Stimulated activated effector memory CD8-positive, alpha-beta T cell treated with anti-CD3 and anti-CD28 coated beads, Interleukin-12 subunit alpha, Interleukin-12 subunit beta, amount 100 ng/mL, for 72 hours (primary cell): ENCODE data around the gene HMOX1.

Source experiments
- ATAC-seq: fragments of 150-1000 bp; cut with Tn5 transposase; 2 replicates; pipeline ENCODE4 v1.10.0; 2021
- DNase-seq, 2 donors: peaks; one replicate each; pipeline ENCODE4 v3.0.0; 2021 to 2022; ENCODE audit warnings: low spot score in 2 of 2
- H3K27ac Mint-ChIP-seq: one replicate; pipeline ENCODE4 v1.8.0; 2022; ENCODE audit warnings: mild to moderate bottlenecking, mixed read lengths
- H3K36me3 Mint-ChIP-seq: one replicate; pipeline ENCODE4 v1.8.0; 2022; ENCODE audit warnings: mild to moderate bottlenecking, mixed read lengths
- H3K4me1 Mint-ChIP-seq: one replicate; pipeline ENCODE4 v1.8.0; 2022; ENCODE audit warnings: mixed read lengths
- H3K4me3 Mint-ChIP-seq: one replicate; pipeline ENCODE4 v1.8.0; 2022; ENCODE audit warnings: mild to moderate bottlenecking, mixed read lengths
- H3K9me3 Mint-ChIP-seq: one replicate; pipeline ENCODE4 v1.8.0; 2022; ENCODE audit warnings: mixed read lengths

HMOX1 gene

DNA sequence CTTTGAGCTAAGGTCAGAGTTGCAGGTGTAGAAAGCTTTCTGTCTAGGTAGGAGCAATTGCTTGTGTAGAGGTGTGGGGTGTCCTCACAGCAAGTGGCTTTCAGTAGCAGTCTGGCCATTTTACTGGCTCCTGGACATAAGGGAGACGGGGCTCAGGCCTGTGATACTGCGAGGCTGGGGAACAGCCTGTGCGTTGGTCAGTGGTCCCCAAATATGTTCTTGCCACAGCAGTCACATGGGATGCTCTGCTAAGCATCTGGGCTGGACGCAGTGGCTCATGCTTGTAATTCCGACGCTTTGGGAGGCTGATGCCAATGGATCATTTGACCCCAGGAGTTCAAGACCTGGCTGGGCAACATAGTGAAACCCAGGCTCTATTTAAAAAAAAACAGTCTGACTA, 21.0 kb downstream of the HMOX1 start:
- Mint-ChIP-seq H3K9me3 (no peaks in the 10 kb centered on the region), H3K4me3 (peak overlapping the region; percentile 98), H3K4me1 (peaks cover 34% of the 10 kb centered on the region), H3K36me3 (peaks cover 82% of the 10 kb centered on the region), H3K27ac (peak overlapping the region; percentile 99)
- DNase-seq, result no peak
- ATAC-seq, result no peak

DNA sequence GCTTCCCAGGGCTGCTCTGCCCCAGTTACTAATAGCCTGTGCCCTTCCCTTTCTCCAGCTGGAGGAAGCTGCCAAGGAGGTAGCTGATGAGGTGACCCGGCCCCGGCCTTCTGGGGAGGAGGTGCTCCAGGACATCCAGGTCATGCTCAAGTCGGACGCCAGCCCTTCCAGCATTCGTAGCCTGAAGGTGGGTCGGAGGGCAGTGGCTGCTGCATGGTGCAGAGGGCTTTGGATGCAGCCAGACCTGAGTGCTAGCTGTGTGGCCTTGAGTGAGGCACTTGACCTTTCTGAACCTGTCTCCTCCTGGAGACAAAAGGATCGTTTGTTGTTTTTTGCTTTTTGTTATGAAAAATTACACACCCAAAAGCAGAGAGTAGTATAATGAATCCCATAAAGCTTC, 22.5 kb downstream of the HMOX1 start:
- ATAC-seq (no peak), DNase-seq (no peak)
- peak overlapping the region; percentile 82 for H3K27ac Mint-ChIP-seq
- H3K36me3 Mint-ChIP-seq, result peaks cover 97% of the 10 kb centered on the region
- no peak overlapping the region for H3K4me3 Mint-ChIP-seq
- H3K9me3 Mint-ChIP-seq, result no peaks in the 10 kb centered on the region
- H3K4me1 Mint-ChIP-seq, result peaks cover 48% of the 10 kb centered on the region

DNA sequence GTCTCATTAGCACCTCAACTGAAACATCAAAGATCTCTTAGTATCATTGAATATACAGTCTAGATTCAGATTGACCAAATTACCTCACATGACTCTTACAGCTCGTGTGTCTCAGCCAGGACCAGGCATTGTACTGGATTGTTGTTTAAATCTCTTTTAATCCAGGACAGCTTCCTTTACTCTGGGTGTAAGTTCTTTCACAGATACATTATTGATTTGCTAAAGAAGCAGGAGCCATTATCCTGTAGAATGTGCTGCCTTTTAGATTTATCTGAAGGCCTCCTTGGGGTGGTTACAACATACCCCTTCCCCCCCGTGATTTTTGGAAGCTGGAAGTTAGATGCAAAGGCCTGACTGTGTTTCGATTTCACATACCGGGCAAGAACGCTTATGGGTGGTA, 23.3 kb downstream of the HMOX1 start:
- Mint-ChIP-seq H3K36me3 (peaks cover 100% of the 10 kb centered on the region), H3K27ac (no peak overlapping the region), H3K4me1 (peaks cover 51% of the 10 kb centered on the region), H3K9me3 (no peaks in the 10 kb centered on the region), H3K4me3 (no peak overlapping the region)
- no peak for ATAC-seq
- no peak for DNase-seq

DNA sequence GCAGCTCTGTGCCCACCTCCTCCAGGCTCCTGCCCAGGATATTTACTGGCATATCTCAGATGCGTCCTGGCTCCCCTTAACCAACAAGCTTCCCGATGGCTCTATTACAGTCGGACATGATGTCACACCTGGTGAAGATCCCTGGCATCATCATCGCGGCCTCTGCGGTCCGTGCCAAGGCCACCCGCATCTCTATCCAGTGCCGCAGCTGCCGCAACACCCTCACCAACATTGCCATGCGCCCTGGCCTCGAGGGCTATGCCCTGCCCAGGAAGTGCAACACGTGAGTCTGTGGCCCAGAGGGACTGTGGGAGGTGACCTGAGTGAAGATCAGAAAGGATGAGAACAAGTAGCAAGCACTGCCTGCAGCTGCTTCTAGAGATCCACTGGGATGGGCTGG, 25.5 kb downstream of the HMOX1 start:
- peaks cover 57% of the 10 kb centered on the region for H3K4me1 Mint-ChIP-seq
- H3K9me3 Mint-ChIP-seq, result no peaks in the 10 kb centered on the region
- H3K4me3 Mint-ChIP-seq, result no peak overlapping the region
- H3K27ac Mint-ChIP-seq, result no peak overlapping the region
- no peak for ATAC-seq
- no peak for DNase-seq
- H3K36me3 Mint-ChIP-seq, result peaks cover 100% of the 10 kb centered on the region

DNA sequence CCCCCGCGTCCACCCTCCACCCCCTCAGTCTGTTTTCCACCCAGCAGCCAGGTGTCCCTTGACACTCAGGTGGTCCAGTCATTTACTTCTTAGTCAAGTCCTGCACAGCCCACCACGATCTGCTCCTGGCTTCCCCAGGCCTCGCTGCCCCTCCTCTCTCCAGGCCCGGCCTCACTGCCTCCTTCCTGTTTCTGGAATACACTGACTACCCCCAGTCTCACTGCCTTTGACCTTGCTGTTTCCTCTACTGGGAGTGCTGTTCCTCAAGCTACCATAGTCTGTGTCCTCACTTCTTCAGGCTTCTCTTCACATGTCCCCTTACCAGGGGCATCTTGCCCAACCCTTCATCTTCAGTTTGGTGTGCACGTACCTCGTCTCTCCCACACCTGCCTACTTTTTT, 26.5 kb downstream of the HMOX1 start:
- Mint-ChIP-seq H3K4me3 (no peak overlapping the region), H3K27ac (peak overlapping the region; percentile 70), H3K9me3 (no peaks in the 10 kb centered on the region), H3K36me3 (peaks cover 100% of the 10 kb centered on the region), H3K4me1 (peaks cover 57% of the 10 kb centered on the region)
- DNase-seq (no peak), ATAC-seq (no peak)

DNA sequence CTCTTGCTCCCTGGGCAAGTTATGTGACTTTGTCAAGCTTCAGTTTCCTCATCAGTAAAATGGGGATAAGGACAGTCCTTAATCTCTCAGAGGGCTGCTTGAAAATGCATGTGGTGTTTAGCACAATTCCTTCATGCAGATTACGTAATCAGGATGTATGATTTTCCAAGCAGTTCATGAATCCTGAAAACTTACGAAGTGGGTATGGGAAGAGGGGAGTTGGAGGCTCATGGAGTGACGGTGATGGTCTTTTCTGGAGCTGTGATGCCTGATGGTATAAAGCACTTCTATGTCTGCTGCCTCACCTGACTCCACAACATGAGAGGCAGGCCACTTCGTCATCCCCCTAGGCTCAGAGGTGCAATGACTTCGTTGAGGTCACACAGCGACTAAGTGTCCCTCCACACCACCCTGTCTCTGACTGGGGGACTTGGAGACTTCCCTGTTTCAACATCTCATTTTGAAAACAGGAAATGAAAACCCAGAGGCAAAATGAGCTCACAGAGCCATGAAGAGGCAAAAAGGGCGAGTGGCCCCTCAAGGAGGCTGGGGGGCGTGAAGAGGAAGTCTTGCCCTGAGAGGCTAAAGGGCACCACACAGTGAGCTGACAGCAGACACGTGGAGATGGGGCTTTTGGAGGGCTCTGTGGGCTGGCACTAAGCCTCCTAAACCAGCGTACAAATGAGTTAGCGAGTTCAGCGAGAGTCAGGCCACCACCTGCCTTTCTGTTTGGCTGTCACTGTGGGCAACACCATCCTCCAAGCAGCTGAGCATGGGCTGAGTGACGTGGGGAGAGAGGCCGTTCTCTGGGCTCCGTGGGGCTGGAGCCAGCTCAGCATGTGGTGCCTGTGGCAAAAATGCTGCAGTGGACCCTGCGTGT, 29.1 kb downstream of the HMOX1 start:
- Mint-ChIP-seq H3K4me3 (no peak overlapping the region), H3K9me3 (no peaks in the 10 kb centered on the region), H3K4me1 (peaks cover 50% of the 10 kb centered on the region), H3K36me3 (peaks cover 100% of the 10 kb centered on the region), H3K27ac (peak overlapping the region; percentile 70)
- DNase-seq (peak; percentile 19 to 55), ATAC-seq (peak; percentile 89)

DNA sequence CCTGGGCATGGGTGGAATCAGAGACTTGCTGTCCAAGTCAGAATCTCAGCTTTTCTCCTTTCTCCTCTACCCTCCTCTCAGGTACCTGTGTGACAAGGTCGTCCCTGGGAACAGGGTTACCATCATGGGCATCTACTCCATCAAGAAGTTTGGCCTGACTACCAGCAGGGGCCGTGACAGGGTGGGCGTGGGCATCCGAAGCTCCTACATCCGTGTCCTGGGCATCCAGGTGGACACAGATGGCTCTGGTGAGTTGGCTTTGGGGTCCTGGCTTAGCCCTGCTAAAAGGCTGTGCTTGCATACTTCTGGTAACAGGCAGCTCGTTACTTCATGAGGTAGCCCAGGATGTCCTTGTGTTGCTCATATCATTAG, 29.8 kb downstream of the HMOX1 start:
- Mint-ChIP-seq H3K4me1 (peaks cover 50% of the 10 kb centered on the region), H3K9me3 (no peaks in the 10 kb centered on the region), H3K4me3 (peak overlapping the region; percentile 43), H3K36me3 (peaks cover 100% of the 10 kb centered on the region), H3K27ac (peak overlapping the region; percentile 70)
- ATAC-seq (no peak), DNase-seq (no peak)

DNA sequence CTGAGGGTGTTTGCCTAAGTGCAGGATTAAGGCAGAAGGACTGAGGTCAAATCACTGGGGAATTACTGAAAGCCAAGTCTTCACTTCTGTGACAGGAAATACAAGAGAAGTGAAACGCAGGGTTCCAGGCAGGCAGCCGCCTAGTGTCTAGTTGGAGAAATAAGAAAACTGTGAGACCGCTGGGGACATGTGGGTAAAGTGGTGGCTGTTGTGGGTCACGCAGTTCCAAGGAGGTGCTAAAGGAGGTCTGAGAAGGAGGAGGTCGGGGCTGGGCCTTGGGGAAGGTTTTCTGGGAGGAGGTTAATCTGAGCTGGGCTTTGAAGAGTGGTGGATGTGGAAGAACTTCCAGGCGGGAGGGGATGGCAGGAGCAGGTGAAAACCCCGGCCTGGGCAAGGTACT, 30.2 kb downstream of the HMOX1 start:
- DNase-seq, result no peak
- Mint-ChIP-seq H3K4me1 (peaks cover 50% of the 10 kb centered on the region), H3K36me3 (peaks cover 100% of the 10 kb centered on the region), H3K4me3 (peak overlapping the region; percentile 43), H3K27ac (peak overlapping the region; percentile 70), H3K9me3 (no peaks in the 10 kb centered on the region)
- no peak for ATAC-seq

DNA sequence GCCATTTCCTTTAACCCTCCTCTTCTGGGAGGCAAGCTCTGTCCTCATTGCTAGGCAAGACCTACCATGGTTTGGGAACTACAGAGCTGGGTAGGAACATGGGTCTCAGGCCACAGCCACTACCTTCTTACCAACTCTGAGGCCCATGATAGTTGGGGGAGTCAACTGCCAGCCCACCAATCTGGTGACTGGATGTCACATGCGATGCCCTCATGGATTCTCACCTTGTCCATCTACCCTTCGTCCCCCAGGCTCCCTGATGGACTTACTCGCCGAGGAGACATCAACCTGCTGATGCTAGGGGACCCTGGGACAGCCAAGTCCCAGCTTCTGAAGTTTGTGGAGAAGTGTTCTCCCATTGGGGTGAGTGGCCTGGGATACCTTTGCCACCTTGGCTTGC, 32.7 kb downstream of the HMOX1 start:
- Mint-ChIP-seq H3K27ac (peak overlapping the region; percentile 26), H3K36me3 (peaks cover 100% of the 10 kb centered on the region), H3K4me3 (no peak overlapping the region), H3K9me3 (no peaks in the 10 kb centered on the region), H3K4me1 (peaks cover 25% of the 10 kb centered on the region)
- DNase-seq (no peak), ATAC-seq (no peak)

DNA sequence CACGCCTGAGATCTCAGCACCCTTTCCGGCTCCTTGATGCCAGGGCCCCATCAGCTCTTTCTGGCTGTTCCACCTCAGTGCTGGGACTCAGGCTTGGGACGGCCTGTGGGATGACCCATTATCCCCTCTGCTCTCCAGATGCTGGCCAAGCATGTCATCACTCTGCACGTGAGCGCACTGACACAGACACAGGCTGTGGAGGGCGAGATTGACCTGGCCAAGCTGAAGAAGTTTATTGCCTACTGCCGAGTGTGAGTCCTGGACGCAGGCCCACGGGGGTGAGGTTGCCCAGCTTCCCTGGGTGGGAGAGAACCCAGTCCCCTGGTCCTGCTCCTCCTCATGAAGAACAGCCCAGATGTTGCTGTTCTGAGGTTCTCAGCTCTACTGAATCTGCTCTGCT, 36.7 kb downstream of the HMOX1 start:
- Mint-ChIP-seq H3K4me3 (no peak overlapping the region), H3K27ac (no peak overlapping the region), H3K4me1 (no peaks in the 10 kb centered on the region), H3K36me3 (peaks cover 100% of the 10 kb centered on the region), H3K9me3 (no peaks in the 10 kb centered on the region)
- ATAC-seq (no peak), DNase-seq (no peak)

DNA sequence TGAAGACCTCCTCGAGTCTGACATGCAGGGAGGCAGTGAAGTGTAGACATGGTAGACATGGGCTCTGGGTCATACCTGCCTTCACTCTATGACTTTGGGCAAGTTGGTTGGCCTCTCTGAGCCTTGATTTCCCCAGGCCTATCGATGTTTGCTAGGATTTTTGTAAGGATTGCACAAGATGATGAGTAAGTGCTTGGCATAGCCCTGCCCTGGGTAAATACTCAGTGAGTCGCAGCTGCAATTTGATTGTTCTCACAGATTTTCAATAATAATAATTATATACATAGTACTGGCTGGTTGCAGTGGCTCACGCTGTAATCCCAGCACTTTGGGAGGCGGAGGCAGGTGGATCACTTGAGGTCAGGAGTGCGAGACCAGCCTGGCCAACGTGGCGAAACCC, 37.2 kb downstream of the HMOX1 start:
- DNase-seq (no peak), ATAC-seq (no peak)
- Mint-ChIP-seq H3K4me1 (no peaks in the 10 kb centered on the region), H3K36me3 (peaks cover 100% of the 10 kb centered on the region), H3K27ac (no peak overlapping the region), H3K9me3 (no peaks in the 10 kb centered on the region), H3K4me3 (no peak overlapping the region)

DNA sequence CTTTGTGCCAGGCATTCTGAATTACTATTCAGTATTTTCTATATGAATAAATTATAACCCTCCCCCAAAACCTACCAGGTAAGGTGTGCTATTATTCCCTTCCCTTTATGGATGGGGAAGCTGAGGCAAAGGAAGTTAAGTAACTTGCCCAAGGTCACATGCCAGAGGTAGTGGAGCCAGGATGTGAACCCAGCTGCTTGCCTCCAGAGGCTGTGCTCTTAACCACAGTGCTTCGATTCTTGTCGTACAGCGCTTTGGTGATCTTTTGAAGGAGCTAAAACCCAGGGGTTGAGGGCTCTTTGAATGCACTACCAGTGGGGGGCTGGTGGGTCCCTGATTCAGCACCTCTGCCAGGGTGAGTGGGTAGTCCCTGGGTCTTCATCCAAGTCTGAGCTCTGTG, 37.8 kb downstream of the HMOX1 start:
- ATAC-seq (no peak), DNase-seq (no peak)
- H3K4me3 Mint-ChIP-seq, result no peak overlapping the region
- H3K4me1 Mint-ChIP-seq, result no peaks in the 10 kb centered on the region
- no peak overlapping the region for H3K27ac Mint-ChIP-seq
- H3K36me3 Mint-ChIP-seq, result peaks cover 100% of the 10 kb centered on the region
- no peaks in the 10 kb centered on the region for H3K9me3 Mint-ChIP-seq

DNA sequence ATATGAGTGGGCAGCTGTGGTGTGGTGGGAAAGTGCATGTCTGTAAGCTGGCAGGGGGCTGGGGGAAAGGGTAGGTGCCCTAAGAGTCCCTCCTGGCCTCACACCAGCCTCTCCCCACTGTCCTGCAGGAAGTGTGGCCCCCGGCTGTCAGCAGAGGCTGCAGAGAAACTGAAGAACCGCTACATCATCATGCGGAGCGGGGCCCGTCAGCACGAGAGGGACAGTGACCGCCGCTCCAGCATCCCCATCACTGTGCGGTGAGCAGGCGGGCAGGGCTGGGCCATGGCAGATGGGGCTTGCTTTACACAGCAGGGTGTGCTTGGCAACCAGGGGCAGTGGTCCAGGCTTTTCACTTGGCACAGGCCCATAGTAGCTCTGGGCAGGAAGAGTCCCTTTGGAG, 38.9 kb downstream of the HMOX1 start:
- peak overlapping the region; percentile 71 for H3K27ac Mint-ChIP-seq
- ATAC-seq (no peak), DNase-seq (no peak)
- H3K4me1 Mint-ChIP-seq, result peaks cover 6% of the 10 kb centered on the region
- no peaks in the 10 kb centered on the region for H3K9me3 Mint-ChIP-seq
- H3K4me3 Mint-ChIP-seq, result no peak overlapping the region
- peaks cover 100% of the 10 kb centered on the region for H3K36me3 Mint-ChIP-seq

DNA sequence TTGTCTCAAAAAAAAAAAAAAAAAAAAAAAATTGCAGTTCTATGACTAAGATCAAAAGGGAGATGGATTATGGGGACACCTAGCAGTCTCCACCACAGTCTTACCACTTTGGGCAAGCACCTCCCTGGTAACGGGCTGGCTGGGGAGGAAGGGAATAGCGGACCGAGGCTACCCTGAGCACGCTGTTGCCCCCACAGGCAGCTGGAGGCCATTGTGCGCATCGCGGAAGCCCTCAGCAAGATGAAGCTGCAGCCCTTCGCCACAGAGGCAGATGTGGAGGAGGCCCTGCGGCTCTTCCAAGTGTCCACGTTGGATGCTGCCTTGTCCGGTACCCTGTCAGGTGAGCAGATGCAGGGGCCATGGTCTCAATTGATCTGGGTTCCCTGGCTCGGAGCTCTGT, 40.2 kb downstream of the HMOX1 start:
- DNase-seq (no peak), ATAC-seq (no peak)
- Mint-ChIP-seq H3K27ac (no peak overlapping the region), H3K36me3 (peaks cover 97% of the 10 kb centered on the region), H3K9me3 (no peaks in the 10 kb centered on the region), H3K4me3 (no peak overlapping the region), H3K4me1 (peaks cover 15% of the 10 kb centered on the region)

DNA sequence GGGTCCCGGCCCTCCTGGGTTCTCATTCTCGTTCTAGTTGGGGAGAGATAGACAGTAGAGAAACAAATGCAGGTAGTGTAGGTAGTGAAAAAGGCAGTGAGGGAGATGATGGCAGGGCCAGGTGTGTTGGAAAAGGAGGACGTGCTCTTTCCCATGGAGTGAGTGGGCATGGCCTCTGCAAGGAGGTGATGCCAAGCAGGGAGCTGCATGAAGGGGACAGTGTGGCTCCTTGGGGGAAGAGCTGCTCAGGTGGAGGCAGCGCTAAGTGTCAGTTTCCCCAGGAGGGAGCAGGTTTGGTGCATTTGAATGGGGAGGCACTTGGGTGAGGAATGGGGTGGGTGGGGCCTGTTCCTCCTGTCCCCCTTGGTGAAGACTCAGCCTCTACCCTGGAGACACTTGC, 41.2 kb downstream of the HMOX1 start:
- peaks cover 96% of the 10 kb centered on the region for H3K36me3 Mint-ChIP-seq
- no peak overlapping the region for H3K4me3 Mint-ChIP-seq
- H3K4me1 Mint-ChIP-seq, result peaks cover 22% of the 10 kb centered on the region
- no peak for DNase-seq
- H3K9me3 Mint-ChIP-seq, result no peaks in the 10 kb centered on the region
- peak overlapping the region; percentile 51 for H3K27ac Mint-ChIP-seq
- no peak for ATAC-seq

DNA sequence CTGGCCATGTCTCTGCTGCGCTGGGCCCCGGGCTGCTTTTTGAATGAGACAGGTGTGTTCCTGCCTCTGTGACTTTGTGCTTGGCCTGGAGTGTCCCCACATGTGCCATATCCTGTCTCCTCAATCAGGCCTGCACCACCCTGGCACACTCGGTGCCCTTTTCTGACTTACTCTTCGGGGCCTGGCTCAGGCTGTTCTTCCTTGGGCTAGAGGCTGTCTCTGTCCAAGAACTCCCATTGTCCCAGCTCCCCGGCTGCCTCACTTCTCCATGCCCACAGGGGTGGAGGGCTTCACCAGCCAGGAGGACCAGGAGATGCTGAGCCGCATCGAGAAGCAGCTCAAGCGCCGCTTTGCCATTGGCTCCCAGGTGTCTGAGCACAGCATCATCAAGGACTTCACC, 42.0 kb downstream of the HMOX1 start:
- H3K36me3 Mint-ChIP-seq, result peaks cover 96% of the 10 kb centered on the region

More for the DNA sequence above, 42.0 kb downstream of the HMOX1 start:
- peaks cover 22% of the 10 kb centered on the region for H3K4me1 Mint-ChIP-seq
- no peak for ATAC-seq
- no peak overlapping the region for H3K27ac Mint-ChIP-seq
- no peaks in the 10 kb centered on the region for H3K9me3 Mint-ChIP-seq
- DNase-seq, result no peak
- no peak overlapping the region for H3K4me3 Mint-ChIP-seq
